ENCODE measurements around the gene SPEF1. TPM values are rescaled to one million over a fixed set of nuclear protein-coding genes. Genes with fewer than 3 reads are reported as not detected.

SPEF1 gene
- total and polyA plus RNA-seq, 2 of the 13 experiments (the other 11 are each of a cell fraction or from before 2014, with no cell fraction given), result 0.11 to 0.27 TPM

DNA sequence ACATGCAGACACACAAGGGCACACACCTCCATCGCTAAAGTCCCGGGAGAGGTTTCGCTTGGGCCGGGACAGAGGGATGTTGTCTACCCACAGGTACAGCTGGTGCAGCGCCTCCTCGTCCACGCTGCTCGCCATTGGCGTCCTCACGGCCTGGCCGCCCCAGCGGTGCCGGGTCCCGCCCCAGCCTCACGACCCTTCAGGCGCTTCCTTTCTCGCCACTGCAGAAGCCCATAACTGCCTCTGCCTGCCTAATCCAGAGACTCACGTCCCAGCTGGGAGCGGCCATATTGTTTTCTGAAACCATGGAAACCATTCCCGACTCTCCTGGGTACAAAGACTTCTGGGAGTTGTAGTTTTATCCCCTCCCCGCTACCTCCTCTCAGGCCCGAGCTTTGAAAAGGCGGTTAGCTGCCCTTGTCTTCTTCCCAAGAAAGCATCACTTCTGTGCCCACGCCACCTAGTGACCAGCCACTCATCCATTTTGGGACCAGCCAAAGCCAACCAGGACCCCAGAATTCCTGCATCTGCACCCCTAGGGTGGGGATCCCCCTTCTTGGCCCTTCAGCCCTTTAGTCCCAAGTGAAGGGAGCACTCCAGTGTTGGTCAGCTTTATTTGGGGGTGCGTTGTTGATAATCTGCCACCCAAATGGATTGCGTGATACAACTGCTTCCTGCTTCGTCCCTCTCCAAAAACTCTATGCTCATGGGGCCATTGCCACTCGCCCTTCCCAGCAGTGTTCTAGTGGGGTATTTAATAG is at the start of gene SPEF1 (continued):
- TF ChIP-seq, protein P1, sequence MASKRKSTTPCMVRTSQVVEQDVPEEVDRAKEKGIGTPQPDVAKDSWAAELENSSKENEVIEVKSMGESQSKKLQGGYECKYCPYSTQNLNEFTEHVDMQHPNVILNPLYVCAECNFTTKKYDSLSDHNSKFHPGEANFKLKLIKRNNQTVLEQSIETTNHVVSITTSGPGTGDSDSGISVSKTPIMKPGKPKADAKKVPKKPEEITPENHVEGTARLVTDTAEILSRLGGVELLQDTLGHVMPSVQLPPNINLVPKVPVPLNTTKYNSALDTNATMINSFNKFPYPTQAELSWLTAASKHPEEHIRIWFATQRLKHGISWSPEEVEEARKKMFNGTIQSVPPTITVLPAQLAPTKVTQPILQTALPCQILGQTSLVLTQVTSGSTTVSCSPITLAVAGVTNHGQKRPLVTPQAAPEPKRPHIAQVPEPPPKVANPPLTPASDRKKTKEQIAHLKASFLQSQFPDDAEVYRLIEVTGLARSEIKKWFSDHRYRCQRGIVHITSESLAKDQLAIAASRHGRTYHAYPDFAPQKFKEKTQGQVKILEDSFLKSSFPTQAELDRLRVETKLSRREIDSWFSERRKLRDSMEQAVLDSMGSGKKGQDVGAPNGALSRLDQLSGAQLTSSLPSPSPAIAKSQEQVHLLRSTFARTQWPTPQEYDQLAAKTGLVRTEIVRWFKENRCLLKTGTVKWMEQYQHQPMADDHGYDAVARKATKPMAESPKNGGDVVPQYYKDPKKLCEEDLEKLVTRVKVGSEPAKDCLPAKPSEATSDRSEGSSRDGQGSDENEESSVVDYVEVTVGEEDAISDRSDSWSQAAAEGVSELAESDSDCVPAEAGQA (IDR thresholded peaks at IDR 0.05; ENCODE audit: low read depth), result peak; percentile 61; the same call in 1 of the 2 replicates
- TF ChIP-seq, protein P1 (CRISPR knock-in tag; IDR thresholded peaks at IDR 0.05; ENCODE audit: borderline replicate concordance), result no peak
- TF ChIP-seq ZNF563 (CRISPR knock-in tag; IDR thresholded peaks at IDR 0.05) (no peak), HNF4A (CRISPR knock-in tag; IDR thresholded peaks at IDR 0.05) (no peak), ZBTB3 (CRISPR knock-in tag; IDR thresholded peaks at IDR 0.05; ENCODE audit: borderline replicate concordance, low read depth) (no peak), ZNF7 (CRISPR knock-in tag; IDR thresholded peaks at IDR 0.05) (no peak), IRF1 (CRISPR knock-in tag; IDR thresholded peaks at IDR 0.05; ENCODE audit: low read depth) (0 out of 2 replicates have a peak, but pooled peaks have one; percentile 57), RFX1 (IDR thresholded peaks at IDR 0.05) (peak; percentile 90), SATB2 (CRISPR knock-in tag; IDR thresholded peaks at IDR 0.05) (no peak), HMG20A (CRISPR knock-in tag; IDR thresholded peaks at IDR 0.05; ENCODE audit: borderline replicate concordance) (no peak), ATRX (CRISPR knock-in tag; IDR thresholded peaks at IDR 0.05; ENCODE audit: borderline replicate concordance) (no peak), ZNF768 (CRISPR knock-in tag; IDR thresholded peaks at IDR 0.05) (peak; percentile 70; the same call in 1 of the 2 replicates), JARID2 (CRISPR knock-in tag; IDR thresholded peaks at IDR 0.05; ENCODE audit: insufficient replicate concordance) (no peak), FOXA3 (CRISPR knock-in tag; IDR thresholded peaks at IDR 0.05) (peak; percentile 64), CREBL2 (CRISPR knock-in tag; IDR thresholded peaks at IDR 0.05; ENCODE audit: borderline replicate concordance) (no peak), ZBTB14 (CRISPR knock-in tag; IDR thresholded peaks at IDR 0.05) (no peak)
- TF ChIP-seq, protein P2, sequence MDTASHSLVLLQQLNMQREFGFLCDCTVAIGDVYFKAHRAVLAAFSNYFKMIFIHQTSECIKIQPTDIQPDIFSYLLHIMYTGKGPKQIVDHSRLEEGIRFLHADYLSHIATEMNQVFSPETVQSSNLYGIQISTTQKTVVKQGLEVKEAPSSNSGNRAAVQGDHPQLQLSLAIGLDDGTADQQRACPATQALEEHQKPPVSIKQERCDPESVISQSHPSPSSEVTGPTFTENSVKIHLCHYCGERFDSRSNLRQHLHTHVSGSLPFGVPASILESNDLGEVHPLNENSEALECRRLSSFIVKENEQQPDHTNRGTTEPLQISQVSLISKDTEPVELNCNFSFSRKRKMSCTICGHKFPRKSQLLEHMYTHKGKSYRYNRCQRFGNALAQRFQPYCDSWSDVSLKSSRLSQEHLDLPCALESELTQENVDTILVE (CRISPR knock-in tag; IDR thresholded peaks at IDR 0.05), result peak; percentile 56; the same call in 1 of the 2 replicates
- TF ChIP-seq, protein P3, sequence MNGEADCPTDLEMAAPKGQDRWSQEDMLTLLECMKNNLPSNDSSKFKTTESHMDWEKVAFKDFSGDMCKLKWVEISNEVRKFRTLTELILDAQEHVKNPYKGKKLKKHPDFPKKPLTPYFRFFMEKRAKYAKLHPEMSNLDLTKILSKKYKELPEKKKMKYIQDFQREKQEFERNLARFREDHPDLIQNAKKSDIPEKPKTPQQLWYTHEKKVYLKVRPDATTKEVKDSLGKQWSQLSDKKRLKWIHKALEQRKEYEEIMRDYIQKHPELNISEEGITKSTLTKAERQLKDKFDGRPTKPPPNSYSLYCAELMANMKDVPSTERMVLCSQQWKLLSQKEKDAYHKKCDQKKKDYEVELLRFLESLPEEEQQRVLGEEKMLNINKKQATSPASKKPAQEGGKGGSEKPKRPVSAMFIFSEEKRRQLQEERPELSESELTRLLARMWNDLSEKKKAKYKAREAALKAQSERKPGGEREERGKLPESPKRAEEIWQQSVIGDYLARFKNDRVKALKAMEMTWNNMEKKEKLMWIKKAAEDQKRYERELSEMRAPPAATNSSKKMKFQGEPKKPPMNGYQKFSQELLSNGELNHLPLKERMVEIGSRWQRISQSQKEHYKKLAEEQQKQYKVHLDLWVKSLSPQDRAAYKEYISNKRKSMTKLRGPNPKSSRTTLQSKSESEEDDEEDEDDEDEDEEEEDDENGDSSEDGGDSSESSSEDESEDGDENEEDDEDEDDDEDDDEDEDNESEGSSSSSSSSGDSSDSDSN (CRISPR knock-in tag; IDR thresholded peaks at IDR 0.05), result no peak
